Activated CD4-positive, alpha-beta T cell treated with anti-CD3 and anti-CD28 coated beads, Interleukin-2, Interleukin-4, amounts not matched to agents 100 ng/mL and 50 ng/mL, durations not matched to agents 16 hours and 8 hours (primary cell): Measurements from ENCODE around the gene TPGS1.
A peak's percentile ranks its signal among the peaks of the same experiment; 100 is the strongest.

Experiments
- DNase-seq: peaks from one replicate; pipeline ENCODE4 v3.0.0-alpha.2; 2020; ENCODE audit warnings: low spot score

The TPGS1 gene

DNA sequence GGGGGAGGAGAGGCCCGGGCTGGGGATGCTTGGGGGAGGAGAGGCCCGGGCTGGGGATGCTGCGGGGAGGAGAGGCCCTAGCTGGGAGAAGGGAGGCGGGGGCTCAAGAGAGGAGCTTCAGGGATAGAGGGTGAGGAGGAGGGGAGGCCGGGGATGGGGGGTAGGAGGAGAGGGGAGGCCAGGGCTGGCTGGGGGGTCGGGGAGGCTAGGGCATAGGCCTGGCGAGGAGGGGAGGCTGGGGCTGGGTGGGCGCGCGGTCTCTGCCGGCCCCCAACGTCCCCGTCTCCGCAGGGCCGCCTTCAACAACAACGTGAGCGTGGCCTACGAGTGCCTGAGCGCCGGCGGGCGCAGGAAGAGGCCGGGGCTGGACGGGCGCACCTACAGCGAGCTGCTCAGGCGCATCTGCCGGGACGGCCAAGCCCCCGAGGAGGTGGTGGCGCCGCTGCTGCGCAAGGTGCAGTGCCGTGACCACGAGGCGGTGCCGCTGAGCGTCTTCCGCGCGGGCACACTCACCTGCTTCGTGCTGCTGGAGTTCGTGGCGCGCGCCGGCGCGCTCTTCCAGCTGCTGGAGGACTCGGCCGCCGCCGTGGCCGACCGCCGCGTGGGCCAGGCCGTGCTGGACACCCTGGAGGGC is 11.4 kb downstream of the TPGS1 start:
- no peak for DNase-seq

DNA sequence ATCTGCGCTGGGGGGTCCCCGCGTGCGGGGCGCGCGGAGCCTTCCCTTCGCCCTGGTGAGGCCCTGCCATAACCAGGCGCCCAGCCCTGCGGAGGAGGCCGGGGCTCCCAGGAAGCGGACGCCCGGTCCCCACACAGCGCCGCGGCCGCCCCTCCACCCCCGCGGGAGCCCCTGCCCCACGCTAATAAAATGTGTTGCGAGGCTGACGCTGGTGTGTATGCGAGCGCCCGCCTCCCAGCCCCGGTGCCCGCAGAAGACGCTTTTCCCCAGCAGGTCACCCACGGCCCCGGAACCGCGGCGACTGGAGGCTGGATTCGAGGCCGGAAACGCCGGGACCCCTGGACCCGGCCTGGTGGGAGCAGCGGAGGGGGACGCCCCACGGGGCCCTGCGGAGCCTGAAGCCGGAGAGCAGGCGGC is 12.2 kb downstream of the TPGS1 start:
- no peak for DNase-seq

DNA sequence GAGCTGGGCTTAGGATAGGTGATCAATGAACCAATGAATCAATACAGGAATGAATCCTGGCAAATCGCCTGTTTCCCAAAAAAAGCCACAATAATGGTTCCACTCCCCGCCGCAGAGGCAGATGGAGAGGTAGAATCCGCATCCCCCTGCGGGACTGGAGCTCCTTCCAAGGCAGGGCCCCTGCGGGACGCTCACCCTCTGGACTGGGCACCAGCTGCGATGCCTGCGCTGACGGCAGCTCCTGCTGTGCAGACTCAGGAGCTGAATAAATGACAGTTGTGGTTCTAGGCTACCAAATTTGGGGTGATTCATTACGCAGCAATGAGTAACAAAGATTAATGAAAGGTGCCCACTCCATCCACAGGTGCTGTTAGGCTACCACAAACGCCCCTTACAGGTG is 15.4 kb downstream of the TPGS1 start:
- DNase-seq: no peak

GRCh38 chr19:524062-524674 is 16.9 kb downstream of the TPGS1 start:
- no peak for DNase-seq

- no peak for DNase-seq
Observed at GRCh38 chr19:525029-525428, 17.7 kb downstream of the TPGS1 start.

- DNase-seq: no peak
Observed at GRCh38 chr19:525857-526419, 18.6 kb downstream of the TPGS1 start.

- DNase-seq: no peak
Observed at GRCh38 chr19:530134-531008, 23.1 kb downstream of the TPGS1 start.

GRCh38 chr19:531009-531752 is 23.9 kb downstream of the TPGS1 start:
- peak; percentile 85 for DNase-seq

DNA sequence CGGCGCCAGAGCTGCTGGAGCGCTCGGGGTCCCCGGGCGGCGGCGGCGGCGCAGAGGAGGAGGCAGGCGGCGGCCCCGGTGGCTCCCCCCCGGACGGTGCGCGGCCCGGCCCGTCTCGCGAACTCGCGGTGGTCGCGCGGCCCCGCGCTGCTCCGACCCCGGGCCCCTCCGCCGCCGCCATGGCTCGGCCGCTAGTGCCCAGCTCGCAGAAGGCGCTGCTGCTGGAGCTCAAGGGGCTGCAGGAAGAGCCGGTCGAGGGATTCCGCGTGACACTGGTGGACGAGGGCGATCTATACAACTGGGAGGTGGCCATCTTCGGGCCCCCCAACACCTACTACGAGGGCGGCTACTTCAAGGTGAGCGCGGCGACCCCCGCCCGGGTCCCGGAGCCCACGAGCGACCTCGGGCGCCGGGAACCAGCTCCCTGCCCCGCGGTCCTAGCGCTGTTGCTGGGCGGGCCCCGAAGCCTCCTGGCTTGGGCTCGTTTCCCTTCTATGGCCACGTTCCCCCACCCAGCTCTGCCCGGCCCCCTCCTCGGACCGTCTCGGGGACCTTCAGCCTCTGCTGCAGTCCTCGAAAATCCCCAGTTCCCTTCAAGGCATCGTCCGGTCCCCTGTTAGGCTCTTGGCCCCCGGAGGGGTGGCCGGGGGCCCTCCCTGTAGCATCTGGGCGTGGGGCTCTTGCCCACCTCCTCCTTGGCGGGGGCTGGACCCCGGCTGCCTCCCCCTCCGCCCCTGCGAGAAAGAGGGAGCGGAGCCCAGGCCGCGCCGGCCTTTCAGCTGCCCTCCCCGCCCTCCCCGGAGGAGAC is 24.7 kb downstream of the TPGS1 start, which contains the start of gene CDC34:
TSS of gene CDC34 (plus strand) at position 8 of the 808 bp plus-strand sequence. CDS start at position 180, 172 bp downstream.
- no peak for DNase-seq

DNA sequence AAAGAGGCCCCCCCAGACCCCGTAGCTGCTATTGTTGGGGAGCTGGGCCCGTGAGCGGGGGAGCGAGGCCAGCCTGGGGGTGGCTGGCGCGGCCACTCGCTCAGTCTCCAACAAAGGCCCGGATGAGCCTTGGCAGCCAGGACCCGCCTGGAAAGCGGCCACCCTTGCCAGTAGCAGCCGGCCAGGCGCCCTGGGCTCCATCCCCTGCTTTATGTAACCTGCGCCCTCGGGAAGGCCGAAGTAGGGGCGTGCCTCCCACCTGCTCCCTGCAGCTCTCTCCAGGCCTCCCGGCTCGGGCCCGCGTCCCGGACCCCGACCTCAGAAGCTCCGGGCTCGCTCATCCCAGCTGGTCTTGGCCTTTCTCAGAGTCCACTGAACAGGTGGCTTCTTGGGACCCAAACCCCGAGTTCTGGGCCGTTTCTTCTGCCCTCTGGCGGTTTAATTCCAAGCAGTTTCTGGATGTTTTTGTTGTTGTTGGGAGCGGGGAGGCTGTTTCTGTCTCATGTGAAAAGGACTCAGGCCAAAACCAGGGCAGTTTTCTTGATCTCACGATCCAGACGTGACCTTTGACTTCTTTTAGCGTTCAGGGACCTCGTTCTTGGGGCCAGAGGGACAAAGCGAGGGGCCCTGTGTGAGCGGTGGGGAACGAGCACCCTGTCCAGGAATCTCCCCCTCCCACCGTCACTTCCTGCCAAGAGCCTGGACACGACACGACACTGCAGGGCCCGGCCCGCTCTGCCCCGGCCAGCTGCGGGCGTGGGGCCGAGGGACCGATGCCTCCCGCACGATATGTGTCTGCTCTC is 25.5 kb downstream of the TPGS1 start:
- peak; percentile 49 for DNase-seq

DNA sequence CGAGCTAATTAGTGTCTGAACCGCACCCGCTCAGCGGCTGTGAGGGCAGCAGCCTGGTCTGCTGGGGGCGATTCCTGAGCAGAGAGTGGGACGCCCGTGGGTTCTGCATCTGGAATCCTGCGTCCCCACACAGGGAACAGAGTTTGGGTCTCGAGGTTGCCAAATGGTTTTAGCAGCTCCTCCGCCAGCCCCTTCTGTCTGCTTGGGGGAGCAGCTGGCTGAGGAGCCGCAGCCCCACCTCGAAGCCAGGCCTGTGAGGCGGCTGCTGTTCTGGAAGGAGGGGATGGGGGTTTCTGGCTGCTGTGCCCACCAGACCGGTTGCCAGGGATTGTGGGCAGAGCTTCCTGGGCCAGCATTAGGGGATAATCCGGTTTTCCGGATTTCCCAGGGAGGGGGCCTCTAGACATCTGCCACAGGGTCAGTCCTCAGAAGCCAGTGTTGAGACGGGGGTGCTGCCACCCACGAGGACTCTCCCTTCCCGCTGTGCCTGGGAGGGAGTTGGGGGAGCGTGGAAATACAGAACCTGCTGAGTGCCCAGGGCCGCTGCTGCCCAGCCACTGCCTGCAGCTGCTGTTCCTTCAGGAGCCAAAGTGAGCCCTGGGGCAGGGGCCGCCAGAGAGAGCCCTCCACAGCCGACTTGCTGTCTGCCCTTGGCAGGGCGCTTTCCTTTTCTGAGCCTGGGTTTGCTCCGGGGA is 26.2 kb downstream of the TPGS1 start:
- no peak for DNase-seq

DNA sequence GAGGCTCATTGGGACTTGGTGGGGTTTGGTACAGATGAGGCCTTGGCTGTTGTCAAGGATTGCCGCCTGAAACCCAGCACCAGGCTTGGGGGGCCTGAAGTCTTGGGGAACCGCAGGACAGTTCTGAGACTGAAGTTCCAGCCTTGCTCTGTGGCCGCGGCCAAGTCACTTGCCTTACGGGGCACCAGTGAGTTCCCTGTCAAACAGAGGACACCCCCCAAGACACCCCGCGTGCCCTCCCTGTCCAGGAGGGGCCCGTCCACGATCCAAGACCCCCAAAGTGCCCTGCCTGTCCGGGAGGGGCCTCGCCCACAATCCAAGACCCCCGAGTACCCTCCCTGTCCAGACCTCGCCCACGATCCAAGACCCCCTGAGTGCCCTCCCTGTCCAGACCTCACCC is 26.8 kb downstream of the TPGS1 start:
- no peak for DNase-seq

DNA sequence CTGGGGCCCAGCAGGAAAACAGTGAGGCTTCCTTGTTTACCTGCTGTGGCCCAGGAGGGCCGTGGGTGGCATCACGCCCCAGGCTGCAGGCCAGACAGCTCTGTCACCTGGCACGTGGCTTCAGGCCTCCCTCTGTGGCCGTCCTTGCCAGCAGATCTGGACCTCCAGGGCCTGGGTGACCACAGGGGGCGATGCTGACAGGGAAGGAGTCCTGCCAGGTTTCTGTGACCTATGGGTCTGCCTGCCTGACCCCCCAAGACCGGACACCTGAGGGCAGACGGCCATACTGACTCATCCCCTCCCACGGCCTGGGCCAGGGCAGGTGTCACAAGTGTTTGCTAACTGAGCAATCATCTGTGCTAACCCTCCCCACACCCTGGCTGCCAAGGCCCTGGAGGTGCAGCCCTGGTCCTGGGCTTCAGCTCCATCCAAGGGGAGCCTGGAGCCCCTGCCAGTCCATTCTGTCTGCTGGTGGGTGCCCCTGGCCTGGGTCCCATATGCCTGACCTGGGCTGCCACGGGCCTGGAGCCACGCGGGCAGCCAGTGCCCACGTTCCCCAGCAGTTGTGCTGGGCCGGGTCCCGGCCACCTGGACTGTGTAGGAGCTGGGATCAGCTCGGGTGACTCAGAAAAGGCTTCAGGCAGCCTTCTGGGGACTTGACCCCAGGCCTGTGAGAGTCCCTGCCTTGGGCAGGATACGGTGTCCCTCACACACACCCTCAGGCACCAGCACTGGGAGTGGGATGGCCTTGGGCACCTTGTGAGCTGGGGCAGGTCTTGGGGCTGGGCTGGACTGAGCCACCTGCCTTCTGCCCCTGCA is 27.9 kb downstream of the TPGS1 start:
- no peak for DNase-seq

- DNase-seq: no peak
Observed at GRCh38 chr19:536031-536880, 29.0 kb downstream of the TPGS1 start.

GRCh38 chr19:536881-537404 is 29.6 kb downstream of the TPGS1 start:
- no peak for DNase-seq

GRCh38 chr19:538641-539428 is 31.5 kb downstream of the TPGS1 start:
- DNase-seq: no peak
